ENCODE measurements around the gene ABHD12. TPM values are rescaled to one million over a fixed set of nuclear protein-coding genes. Genes with fewer than 3 reads are reported as not detected.

The ABHD12 gene
- total RNA-seq, 3 donors from 2014 or later (not counting 1 experiment from before 2014, with no cell fraction given), result 28.5 to 34.6 (median 34.5) TPM

DNA sequence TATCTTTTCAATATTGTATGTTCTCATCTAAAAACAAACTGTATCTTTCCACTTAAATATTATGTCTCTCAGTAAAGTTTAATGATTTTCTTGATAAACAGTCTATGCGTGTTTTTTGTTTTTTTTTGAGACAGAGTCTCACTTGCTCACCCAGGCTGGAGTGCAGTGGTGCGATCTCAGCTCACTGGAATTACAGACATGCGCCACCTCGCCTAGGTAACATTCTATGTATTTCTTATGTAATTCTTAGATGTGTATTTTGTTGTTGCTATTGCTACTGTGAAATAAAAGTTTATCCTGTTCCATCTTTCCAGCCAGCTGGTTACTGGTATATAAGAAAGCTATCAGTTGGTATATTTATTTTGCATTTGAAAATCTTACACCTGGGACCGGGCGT is 29.4 kb downstream of the ABHD12 start:
- no peak overlapping the region for H3K27ac Mint-ChIP-seq
- H3K4me1 ChIP-seq (ENCODE audit: control insufficient read depth, insufficient read depth, low read length), result peaks cover 9% of the 10 kb centered on the region
- no peaks in the 10 kb centered on the region for H3K9me3 Mint-ChIP-seq
- peaks cover 20 to 28% of the 10 kb centered on the region in 2 donors for H3K4me1 Mint-ChIP-seq
- no peaks in the 10 kb centered on the region for H3K27me3 Mint-ChIP-seq (ENCODE audit: low read depth in 2 of 2)
- H3K36me3 ChIP-seq (ENCODE audit: control insufficient read depth, insufficient read depth, low read length), result no peaks in the 10 kb centered on the region
- H3K4me3 ChIP-seq (ENCODE audit: low read length), result no peak overlapping the region
- H3K9me3 ChIP-seq (ENCODE audit: control insufficient read depth, insufficient read depth, low read length), result no peaks in the 10 kb centered on the region
- H3K27me3 ChIP-seq (ENCODE audit: control insufficient read depth, insufficient read depth, low read length), result no peaks in the 10 kb centered on the region
- H3K4me3 Mint-ChIP-seq, result no peak overlapping the region
- intact Hi-C loops (cut with micrococcal nuclease), result no loop called here
- TF ChIP-seq, protein P1, sequence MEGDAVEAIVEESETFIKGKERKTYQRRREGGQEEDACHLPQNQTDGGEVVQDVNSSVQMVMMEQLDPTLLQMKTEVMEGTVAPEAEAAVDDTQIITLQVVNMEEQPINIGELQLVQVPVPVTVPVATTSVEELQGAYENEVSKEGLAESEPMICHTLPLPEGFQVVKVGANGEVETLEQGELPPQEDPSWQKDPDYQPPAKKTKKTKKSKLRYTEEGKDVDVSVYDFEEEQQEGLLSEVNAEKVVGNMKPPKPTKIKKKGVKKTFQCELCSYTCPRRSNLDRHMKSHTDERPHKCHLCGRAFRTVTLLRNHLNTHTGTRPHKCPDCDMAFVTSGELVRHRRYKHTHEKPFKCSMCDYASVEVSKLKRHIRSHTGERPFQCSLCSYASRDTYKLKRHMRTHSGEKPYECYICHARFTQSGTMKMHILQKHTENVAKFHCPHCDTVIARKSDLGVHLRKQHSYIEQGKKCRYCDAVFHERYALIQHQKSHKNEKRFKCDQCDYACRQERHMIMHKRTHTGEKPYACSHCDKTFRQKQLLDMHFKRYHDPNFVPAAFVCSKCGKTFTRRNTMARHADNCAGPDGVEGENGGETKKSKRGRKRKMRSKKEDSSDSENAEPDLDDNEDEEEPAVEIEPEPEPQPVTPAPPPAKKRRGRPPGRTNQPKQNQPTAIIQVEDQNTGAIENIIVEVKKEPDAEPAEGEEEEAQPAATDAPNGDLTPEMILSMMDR (IDR thresholded peaks at IDR 0.05), result no peak
- H3K36me3 Mint-ChIP-seq, result no peaks in the 10 kb centered on the region
- DNase-seq, result no peak
- WGBS (ENCODE audit: insufficient coverage), result 96% methylated on average over 6 of the region's 6 CpGs
- H3K27ac ChIP-seq (ENCODE audit: low read length), result no peak overlapping the region
- ATAC-seq, result no peak

DNA sequence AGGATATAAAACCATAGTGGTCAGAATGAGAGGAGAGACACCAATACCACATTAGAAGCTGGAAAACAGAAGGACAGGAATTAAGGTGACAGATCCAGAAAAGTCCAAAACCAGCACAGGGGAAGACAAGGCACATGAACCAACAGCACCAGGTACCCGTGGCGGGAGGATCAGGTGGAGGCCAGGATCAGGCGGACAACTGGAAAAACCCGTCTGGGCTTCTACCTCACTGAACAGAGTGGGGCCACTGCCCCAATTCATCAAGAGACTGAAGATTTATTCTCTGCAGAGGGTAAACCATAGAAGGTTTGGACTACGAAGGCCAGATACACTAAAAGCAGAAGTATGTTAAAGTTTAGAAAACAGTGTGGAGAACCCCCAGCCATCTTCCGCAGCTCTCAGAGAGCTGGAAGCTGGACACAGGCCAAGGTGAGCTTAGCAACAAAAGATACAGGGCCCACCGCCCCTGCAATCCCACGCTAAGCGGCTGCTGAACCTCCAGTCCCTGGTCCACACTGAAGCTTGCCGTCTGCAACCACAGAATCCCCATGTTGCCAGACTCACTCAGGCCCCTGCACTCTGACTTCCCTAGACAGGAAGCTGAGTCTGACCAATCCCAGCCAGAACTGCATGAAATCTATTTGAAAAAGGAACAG is 29.9 kb downstream of the ABHD12 start:
- TF ChIP-seq, protein P1 (IDR thresholded peaks at IDR 0.05), result no peak
- no peak overlapping the region for H3K4me3 Mint-ChIP-seq
- H3K9me3 Mint-ChIP-seq, result no peaks in the 10 kb centered on the region
- intact Hi-C loops (cut with micrococcal nuclease), result no loop called here
- H3K4me1 Mint-ChIP-seq, result peaks cover 20 to 32% of the 10 kb centered on the region in 2 donors
- no peaks in the 10 kb centered on the region for H3K36me3 Mint-ChIP-seq
- 46% methylated on average over 10 of the region's 10 CpGs for WGBS (ENCODE audit: insufficient coverage)
- Histone ChIP-seq H3K36me3 (ENCODE audit: control insufficient read depth, insufficient read depth, low read length) (no peaks in the 10 kb centered on the region), H3K27me3 (ENCODE audit: control insufficient read depth, insufficient read depth, low read length) (no peaks in the 10 kb centered on the region), H3K4me3 (ENCODE audit: low read length) (no peak overlapping the region), H3K9me3 (ENCODE audit: control insufficient read depth, insufficient read depth, low read length) (no peaks in the 10 kb centered on the region), H3K27ac (ENCODE audit: low read length) (no peak overlapping the region), H3K4me1 (ENCODE audit: control insufficient read depth, insufficient read depth, low read length) (peaks cover 9% of the 10 kb centered on the region)
- DNase-seq (no peak), ATAC-seq (peak in 1 of 3 donors; percentile 41)
- no peaks in the 10 kb centered on the region for H3K27me3 Mint-ChIP-seq (ENCODE audit: low read depth in 2 of 2)
- no peak overlapping the region for H3K27ac Mint-ChIP-seq

DNA sequence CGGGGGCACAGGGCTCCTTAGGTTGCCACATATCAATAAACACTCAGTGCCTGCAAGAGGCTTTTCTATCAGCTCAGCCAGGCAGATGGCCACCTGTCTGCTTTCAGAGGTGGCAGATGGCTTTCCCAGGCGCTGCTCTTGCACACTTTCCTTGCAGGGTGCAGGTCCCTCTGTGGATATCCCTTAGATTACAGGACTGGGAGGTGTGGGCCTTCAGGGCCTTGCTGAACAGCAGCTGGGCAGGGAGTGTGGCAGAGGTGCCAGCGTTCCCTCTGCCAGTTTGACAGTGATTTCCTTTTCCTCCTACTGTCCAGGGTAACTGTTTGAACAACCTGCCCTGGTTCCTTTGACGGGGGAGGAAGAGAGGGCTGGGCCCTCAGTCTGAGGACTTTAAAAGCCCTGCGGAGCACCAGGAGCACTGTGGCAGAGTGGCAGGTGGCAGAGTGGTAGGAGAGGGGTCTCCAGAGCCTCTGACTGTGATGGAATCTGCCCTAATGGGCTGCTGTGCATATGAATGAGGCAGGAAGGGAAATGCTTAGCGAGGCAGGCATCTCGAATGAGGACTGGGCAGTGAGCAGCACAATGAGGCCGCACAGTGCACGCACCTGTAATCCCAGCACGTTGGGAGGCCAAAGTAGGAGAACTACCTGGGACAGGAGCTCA is 34.2 kb downstream of the ABHD12 start:
- Mint-ChIP-seq H3K4me3 (no peak overlapping the region), H3K36me3 (no peaks in the 10 kb centered on the region), H3K27me3 (ENCODE audit: low read depth in 2 of 2) (no peaks in the 10 kb centered on the region), H3K4me1 (peaks cover 20 to 45% of the 10 kb centered on the region in 2 donors), H3K27ac (peak overlapping the region in 1 of 2 donors; percentile 80), H3K9me3 (no peaks in the 10 kb centered on the region)
- intact Hi-C loops (cut with micrococcal nuclease), result no loop called here
- TF ChIP-seq, protein P1 (IDR thresholded peaks at IDR 0.05), result no peak
- Histone ChIP-seq H3K27ac (ENCODE audit: low read length) (no peak overlapping the region), H3K36me3 (ENCODE audit: control insufficient read depth, insufficient read depth, low read length) (no peaks in the 10 kb centered on the region), H3K4me1 (ENCODE audit: control insufficient read depth, insufficient read depth, low read length) (peaks cover 9% of the 10 kb centered on the region), H3K4me3 (ENCODE audit: low read length) (no peak overlapping the region), H3K27me3 (ENCODE audit: control insufficient read depth, insufficient read depth, low read length) (no peaks in the 10 kb centered on the region), H3K9me3 (ENCODE audit: control insufficient read depth, insufficient read depth, low read length) (no peaks in the 10 kb centered on the region)
- no peak for DNase-seq
- 95% methylated on average over 10 of the region's 10 CpGs for WGBS (ENCODE audit: insufficient coverage)
- ATAC-seq, result no peak

Measured in natural killer cell (primary cell).